IMR-90 (cell line): ENCODE measurements around the gene RGP1. TPM values are rescaled to one million over a fixed set of nuclear protein-coding genes. Genes with fewer than 3 reads are reported as not detected.

Source experiments
- ATAC-seq: fragments of 200-7000 bp; cut with Tn5 transposase; 2 replicates; pipeline ENCODE4 v1.9.1; 2020; ENCODE audit warnings: low read depth, mild to moderate bottlenecking, moderate library complexity
- BruUV-seq: library from RNA; stranded (reverse); fragments of 400-500 nt; replicated peaks from 2 replicates; lab custom pipeline; 2021; lab: Mats Ljungman, UMichigan
- CTCF ChIA-PET: fragments of 300-600 bp; formaldehyde crosslinking; extraction: SDS; loops from one replicate; lab custom pipeline; 2021; ENCODE audit warnings: antibody characterized with exemption; lab: Yijun Ruan, JAX
- POLR2A ChIA-PET: fragments of 300-600 bp; sonication (Branson Sonifier 250); formaldehyde crosslinking; loops from one replicate; lab custom pipeline; 2022; ENCODE audit warnings: antibody characterized with exemption; ENCODE audit not compliant: unreplicated experiment; lab: Charles Lee
- DNase-seq: peaks from one replicate; pipeline ENCODE4 v3.0.0; 2013
- H2AFZ ChIP-seq: replicated peaks from 2 replicates; pipeline ENCODE3; 2013; ENCODE audit warnings: low read length, mild to moderate bottlenecking; ENCODE audit not compliant: poor library complexity
- H2AK5ac ChIP-seq: 2 replicates; pipeline ENCODE4 v1.6.1; 2013; ENCODE audit warnings: low read depth, low read length, inconsistent platforms
- H2AK9ac ChIP-seq: replicated peaks from 2 replicates; pipeline ENCODE3; 2013; ENCODE audit warnings: mild to moderate bottlenecking, low read depth, low read length, moderate library complexity; ENCODE audit not compliant: poor library complexity
- H2BK120ac ChIP-seq: 2 replicates; pipeline ENCODE4 v1.6.1; 2013; ENCODE audit warnings: low read depth, low read length, inconsistent platforms
- H2BK15ac ChIP-seq: 3 replicates; pipeline ENCODE4 v1.6.1; 2013; ENCODE audit warnings: low read depth, low read length, inconsistent platforms
- H2BK20ac ChIP-seq: 2 replicates; pipeline ENCODE4 v1.6.1; 2013; ENCODE audit warnings: low read depth, mild to moderate bottlenecking, inconsistent platforms, low read length, moderate library complexity
- H2BK5ac ChIP-seq: 2 replicates; pipeline ENCODE4 v1.6.1; 2013; ENCODE audit warnings: mild to moderate bottlenecking, low read depth, low read length, inconsistent platforms; ENCODE audit not compliant: poor library complexity, severe bottlenecking
- H3K14ac ChIP-seq: replicated peaks from 2 replicates; pipeline ENCODE4 v1.6.1; 2013; ENCODE audit warnings: low read depth, low read length, inconsistent platforms
- H3K18ac ChIP-seq: 2 replicates; pipeline ENCODE4 v1.6.1; 2013; ENCODE audit warnings: low read depth, low read length, control low read depth
- H3K23ac ChIP-seq: 2 replicates; pipeline ENCODE4 v1.6.1; 2013; ENCODE audit warnings: low read depth, low read length, inconsistent platforms
- H3K27ac ChIP-seq: 2 replicates; pipeline ENCODE4 v1.5.1; 2013; ENCODE audit warnings: mild to moderate bottlenecking, control low read depth, low read length; ENCODE audit not compliant: insufficient read depth
- H3K27me3 ChIP-seq: 2 replicates; pipeline ENCODE4 v1.6.1; 2013; ENCODE audit warnings: low read length; ENCODE audit not compliant: control insufficient read depth, insufficient read depth
- H3K36me3 ChIP-seq: 2 replicates; pipeline ENCODE4 v1.6.1; 2013; ENCODE audit warnings: low read length, mixed read lengths; ENCODE audit not compliant: control insufficient read depth, insufficient read depth
- H3K4ac ChIP-seq: 2 replicates; pipeline ENCODE4 v1.6.1; 2013; ENCODE audit warnings: low read depth, low read length, inconsistent platforms
- H3K4me1 ChIP-seq: 2 replicates; pipeline ENCODE4 v1.6.1; 2013; ENCODE audit warnings: low read length, mixed read lengths; ENCODE audit not compliant: control insufficient read depth, insufficient read depth
- H3K4me2 ChIP-seq: 2 replicates; pipeline ENCODE4 v1.6.1; 2013; ENCODE audit warnings: low read depth, mild to moderate bottlenecking, control low read depth, low read length, moderate library complexity
- H3K4me3 ChIP-seq: 2 replicates; pipeline ENCODE4 v1.5.1; 2013; ENCODE audit warnings: low read depth, mild to moderate bottlenecking, control low read depth, low read length, moderate library complexity; ENCODE audit not compliant: insufficient read depth
- H3K56ac ChIP-seq: 2 replicates; pipeline ENCODE4 v1.6.1; 2013; ENCODE audit warnings: low read length, inconsistent platforms; ENCODE audit not compliant: insufficient read depth; ENCODE audit errors: extremely low read depth
- H3K79me1 ChIP-seq, 2 experiments: 2 replicates each; pipeline ENCODE4 v1.6.1; 2013; ENCODE audit warnings: low read length in 2 of 2, inconsistent platforms in 1 of 2, low read depth in 1 of 2
- H3K9ac ChIP-seq: 2 replicates; pipeline ENCODE4 v1.6.1; 2013; ENCODE audit warnings: low read depth, low read length, control low read depth
- H3K9me1 ChIP-seq: 2 replicates; pipeline ENCODE4 v1.6.1; 2013; ENCODE audit warnings: low read length, inconsistent platforms; ENCODE audit not compliant: insufficient read depth
- H3K9me3 ChIP-seq: 2 replicates; pipeline ENCODE4 v1.6.1; 2013; ENCODE audit warnings: low read length; ENCODE audit not compliant: control insufficient read depth, insufficient read depth
- H4K20me1 ChIP-seq: 2 replicates; pipeline ENCODE4 v1.6.1; 2013; ENCODE audit warnings: low read length, inconsistent platforms; ENCODE audit not compliant: insufficient read depth
- H4K5ac ChIP-seq: 2 replicates; pipeline ENCODE4 v1.6.1; 2013; ENCODE audit warnings: mild to moderate bottlenecking, low read depth, low read length, control low read depth
- H4K8ac ChIP-seq, 2 experiments: 2 replicates each; pipeline ENCODE4 v1.6.1; 2013; ENCODE audit warnings: low read depth in 2 of 2, low read length in 2 of 2, control low read depth in 1 of 2, inconsistent platforms in 1 of 2
- H4K91ac ChIP-seq: 2 replicates; pipeline ENCODE4 v1.6.1; 2013; ENCODE audit warnings: low read depth, low read length, inconsistent platforms; ENCODE audit not compliant: insufficient read depth
- MAZ ChIP-seq: IDR thresholded peaks from 2 replicates; pipeline ENCODE4 v1.6.1; 2012; ENCODE audit warnings: low read depth, mild to moderate bottlenecking, low read length, improper control_type of control experiment, moderate library complexity, borderline replicate concordance
- POLR2A ChIP-seq: IDR thresholded peaks from 2 replicates; pipeline ENCODE4 v1.6.1; 2012; ENCODE audit warnings: mild to moderate bottlenecking, low read depth, low read length
- RAD21 ChIP-seq: IDR thresholded peaks from 2 replicates; pipeline ENCODE4 v1.6.1; 2012; ENCODE audit warnings: low read length, improper control_type of control experiment
- RFX5 ChIP-seq: IDR thresholded peaks from 2 replicates; pipeline ENCODE4 v1.8.0; 2012; ENCODE audit warnings: low read depth, mild to moderate bottlenecking, low read length, moderate library complexity
- WGBS, 2 experiments: methylation state at CpG; one replicate each; pipeline versions ENCODE4 v1.1.5 to v1.1.7; 2013; ENCODE audit warnings: missing lambda C conversion rate in 2 of 2; ENCODE audit not compliant: insufficient read length in 1 of 2; ENCODE audit errors: extremely low coverage in 2 of 2; 5-methylcytosine and 5-hydroxymethylcytosine counted together
- dilution Hi-C: fragments of 300-500 bp; cut with HindIII; formaldehyde crosslinking; loops from one replicate; pipeline ENCODE4 v1.14.3; 2018; ENCODE audit warnings: low sequenced_read_pairs; ENCODE audit not compliant: unreplicated experiment
- in situ Hi-C: fragments of 300-500 bp; cut with MboI; formaldehyde crosslinking; loops from 3 replicates; pipeline ENCODE4 v1.14.3; 2019; ENCODE audit warnings: low sequenced_read_pairs, inconsistent platforms, mixed read lengths
- intact Hi-C: fragments of 100-400 bp; cut with micrococcal nuclease; formaldehyde crosslinking; loops from 2 replicates; pipeline ENCODE4 v1.10.0; 2022
- polyA plus RNA-seq, 3 experiments: library from polyadenylated mRNA; depleted of rRNA; stranded (reverse); fragments of >200 nt; gene quantifications; 2 replicates each; pipeline ENCODE4 v1.2.3, GENCODE V29; 2012; ENCODE audit warnings: low replicate concordance in 1 of 3
- total RNA-seq: library from RNA; depleted of rRNA; stranded (reverse); fragments of >200 nt; gene quantifications from 2 replicates; pipeline ENCODE4 v1.2.3, GENCODE V29; 2012

Gene RGP1
- total and polyA plus RNA-seq, 2 of the 4 experiments (the other 2 are of a cell fraction) = 10.2 to 14.3 TPM

DNA sequence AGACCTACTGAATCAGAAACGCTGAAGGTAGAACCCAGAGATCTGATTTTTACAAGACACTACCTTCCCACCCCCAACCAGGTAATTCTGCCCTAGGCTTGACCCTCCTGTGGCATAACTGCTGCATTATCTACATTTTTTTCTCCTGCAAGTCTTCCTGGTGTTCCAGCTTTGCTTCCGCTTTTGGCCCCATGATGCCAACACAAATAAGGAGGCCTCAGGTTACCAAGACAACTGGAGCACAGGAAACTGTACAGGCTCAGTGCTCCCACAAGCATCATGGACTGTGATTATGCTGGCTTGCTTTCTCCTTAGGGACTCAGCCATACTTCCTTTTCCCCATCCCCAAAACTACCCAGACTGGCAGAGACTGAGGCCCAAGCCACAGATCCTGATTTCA, 11.6 kb downstream of the RGP1 start:
- ATAC-seq = no peak
- no peak overlapping the region for H2AFZ ChIP-seq

More for the DNA sequence above, 11.6 kb downstream of the RGP1 start:
- Histone ChIP-seq H4K8ac (no peak overlapping the region), H4K91ac (no peak overlapping the region), H4K5ac (no peak overlapping the region), H2BK5ac (no peak overlapping the region), H2AK9ac (no peak overlapping the region), H3K9me3 (no peaks in the 10 kb centered on the region), H2BK120ac (no peak overlapping the region), H2AK5ac (no peak overlapping the region), H3K4me1 (peaks cover 7% of the 10 kb centered on the region; the same call in 1 of the 2 replicates), H3K4ac (no peak overlapping the region), H3K9me1 (peaks cover 5% of the 10 kb centered on the region), H3K79me1 (no peaks in the 10 kb centered on the region), H3K56ac (no peak overlapping the region), H2BK15ac (no peak overlapping the region), H3K4me2 (no peak overlapping the region), H3K4me3 (no peak overlapping the region), H3K27ac (no peak overlapping the region), H3K9ac (no peak overlapping the region), H4K20me1 (no peaks in the 10 kb centered on the region), H3K36me3 (peaks cover 2% of the 10 kb centered on the region; the same call in 1 of the 2 replicates), H3K14ac (no peak overlapping the region), H3K23ac (no peak overlapping the region), H3K18ac (no peak overlapping the region), H3K27me3 (peaks cover 2% of the 10 kb centered on the region; the same call in 1 of the 2 replicates), H2BK20ac (no peak overlapping the region)
- in situ Hi-C loops (no loop called here), dilution Hi-C loops (no loop called here), intact Hi-C loops (no loop called here)
- ChIA-PET CTCF (no interaction called here), POLR2A (no interaction called here)
- 94% methylated on average over 2 of the region's 2 CpGs; no CpG with 5 or more reads in 1 of the 2 experiments for WGBS, 2 experiments
- peak; percentile 41 for DNase-seq
- no peak for TF ChIP-seq RFX5
- no peak for TF ChIP-seq POLR2A
- TF ChIP-seq RAD21 = no peak
- no peak for TF ChIP-seq MAZ
- no TSS peak for BruUV-seq
